T-helper 1 cell treated with Interleukin-12 subunit alpha and Interleukin-12 subunit beta and Interleukin-4 antibody, amounts not matched to agents 30 μg/mL and 1 μg/mL, for 36 hours (primary cell): ENCODE results near the gene ADAMTS7.
"Not testable (repeated sequence)": the region's sequence is repeated elsewhere in the genome, so short reads cannot be mapped to it uniquely, and the experiment has no call there.

Experiments
- H3K27ac Mint-ChIP-seq: one replicate; pipeline ENCODE4 v1.8.0; 2021; ENCODE audit warnings: mild to moderate bottlenecking, mixed read lengths
- H3K27me3 Mint-ChIP-seq: one replicate; pipeline ENCODE4 v1.8.0; 2021; ENCODE audit warnings: low read depth, mixed read lengths
- H3K36me3 Mint-ChIP-seq: one replicate; pipeline ENCODE4 v1.8.0; 2021; ENCODE audit warnings: low read depth, mixed read lengths
- H3K4me1 Mint-ChIP-seq: one replicate; pipeline ENCODE4 v1.8.0; 2021; ENCODE audit warnings: low read depth, mixed read lengths
- H3K4me3 Mint-ChIP-seq: one replicate; pipeline ENCODE4 v1.8.0; 2021; ENCODE audit warnings: mild to moderate bottlenecking, moderate library complexity, mixed read lengths
- H3K9me3 Mint-ChIP-seq: one replicate; pipeline ENCODE4 v1.8.0; 2021; ENCODE audit warnings: mixed read lengths

ADAMTS7 gene

GRCh38 chr15:78747877-78748276 lies 63.4 kb downstream of the ADAMTS7 start:
- not testable (repeated sequence) for H3K4me3 Mint-ChIP-seq, H3K36me3 Mint-ChIP-seq, H3K4me1 Mint-ChIP-seq, H3K9me3 Mint-ChIP-seq, H3K27ac Mint-ChIP-seq, H3K27me3 Mint-ChIP-seq

- H3K36me3 Mint-ChIP-seq, H3K4me1 Mint-ChIP-seq, H3K27me3 Mint-ChIP-seq, H3K27ac Mint-ChIP-seq, H3K9me3 Mint-ChIP-seq, H3K4me3 Mint-ChIP-seq: not testable (repeated sequence)
Measured at GRCh38 chr15:78741674-78742073, 69.6 kb downstream of the ADAMTS7 start.

- Mint-ChIP-seq H3K36me3 (no peaks in the 10 kb centered on the region), H3K27ac (no peak overlapping the region), H3K9me3 (no peaks in the 10 kb centered on the region), H3K27me3 (peaks cover 3% of the 10 kb centered on the region), H3K4me1 (peaks cover 4% of the 10 kb centered on the region), H3K4me3 (no peak overlapping the region)
Measured at GRCh38 chr15:78740904-78741274, 70.4 kb downstream of the ADAMTS7 start.

DNA sequence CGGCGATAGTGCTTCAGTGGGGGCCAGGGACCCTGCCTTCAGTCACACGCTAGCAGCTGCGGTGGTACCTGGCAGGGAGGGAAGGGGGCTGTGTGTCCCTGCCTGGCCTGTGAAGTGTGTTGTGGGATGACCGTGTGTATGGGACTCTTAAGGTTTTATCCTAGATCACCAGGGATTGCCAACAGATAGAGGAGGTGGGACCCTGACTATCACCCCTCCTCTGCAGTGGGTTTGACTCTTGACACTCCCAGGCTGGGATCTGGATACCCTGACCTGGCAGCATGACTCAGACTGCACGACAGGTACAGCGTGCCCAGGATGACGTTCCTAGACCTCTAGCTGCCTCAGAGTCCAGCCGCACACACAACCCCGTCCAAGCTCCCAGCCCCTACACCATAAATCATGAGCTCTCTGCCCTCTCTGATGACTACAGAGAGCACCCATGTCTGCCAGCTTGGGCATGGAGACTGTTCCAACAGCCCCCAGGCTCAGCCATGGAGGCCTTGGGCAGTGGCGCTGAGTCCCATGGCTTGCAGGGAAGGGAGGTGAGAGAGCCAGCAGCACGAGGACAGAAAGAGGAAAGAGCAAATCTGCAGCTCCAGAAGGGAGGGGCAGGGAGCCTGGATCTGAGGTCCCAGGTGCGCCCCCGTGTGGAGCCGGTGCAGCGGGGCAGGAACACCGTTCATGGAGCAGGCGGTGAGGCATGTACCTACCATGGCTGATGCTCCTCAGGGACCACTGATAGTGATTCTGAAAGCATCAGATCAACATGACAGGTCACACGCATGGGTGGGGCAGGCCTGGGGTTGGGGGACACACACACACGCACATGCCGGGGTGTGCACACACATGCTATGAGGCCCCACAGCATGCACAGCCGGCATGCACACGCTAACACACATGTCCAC lies 71.0 kb downstream of the ADAMTS7 start:
- H3K36me3 Mint-ChIP-seq = no peaks in the 10 kb centered on the region
- peaks cover 4% of the 10 kb centered on the region for H3K4me1 Mint-ChIP-seq
- H3K27me3 Mint-ChIP-seq = peaks cover 3% of the 10 kb centered on the region
- H3K4me3 Mint-ChIP-seq = no peak overlapping the region
- H3K9me3 Mint-ChIP-seq = no peaks in the 10 kb centered on the region
- H3K27ac Mint-ChIP-seq = no peak overlapping the region

DNA sequence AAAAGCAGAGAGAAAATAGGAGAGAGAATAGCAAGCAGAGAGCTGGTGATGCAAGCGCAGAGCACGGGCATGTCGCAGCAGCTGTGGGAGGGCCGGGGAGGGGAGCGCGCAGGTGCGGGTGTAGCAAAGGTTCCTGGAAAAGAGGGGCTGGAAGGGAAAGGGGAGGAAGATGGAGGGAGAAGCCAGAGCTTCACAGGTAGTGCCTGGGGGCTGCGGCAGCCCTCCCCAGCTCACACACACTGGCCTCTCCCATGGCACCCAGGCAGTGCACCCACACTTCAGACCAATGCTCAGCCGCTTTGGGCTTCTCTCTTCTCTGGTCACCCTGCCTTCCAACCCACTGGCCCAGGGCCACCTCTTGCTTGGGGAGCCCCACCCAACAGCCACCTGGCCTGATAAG lies 72.1 kb downstream of the ADAMTS7 start:
- Mint-ChIP-seq H3K4me3 (no peak overlapping the region), H3K27me3 (peaks cover 9% of the 10 kb centered on the region), H3K27ac (no peak overlapping the region)

DNA sequence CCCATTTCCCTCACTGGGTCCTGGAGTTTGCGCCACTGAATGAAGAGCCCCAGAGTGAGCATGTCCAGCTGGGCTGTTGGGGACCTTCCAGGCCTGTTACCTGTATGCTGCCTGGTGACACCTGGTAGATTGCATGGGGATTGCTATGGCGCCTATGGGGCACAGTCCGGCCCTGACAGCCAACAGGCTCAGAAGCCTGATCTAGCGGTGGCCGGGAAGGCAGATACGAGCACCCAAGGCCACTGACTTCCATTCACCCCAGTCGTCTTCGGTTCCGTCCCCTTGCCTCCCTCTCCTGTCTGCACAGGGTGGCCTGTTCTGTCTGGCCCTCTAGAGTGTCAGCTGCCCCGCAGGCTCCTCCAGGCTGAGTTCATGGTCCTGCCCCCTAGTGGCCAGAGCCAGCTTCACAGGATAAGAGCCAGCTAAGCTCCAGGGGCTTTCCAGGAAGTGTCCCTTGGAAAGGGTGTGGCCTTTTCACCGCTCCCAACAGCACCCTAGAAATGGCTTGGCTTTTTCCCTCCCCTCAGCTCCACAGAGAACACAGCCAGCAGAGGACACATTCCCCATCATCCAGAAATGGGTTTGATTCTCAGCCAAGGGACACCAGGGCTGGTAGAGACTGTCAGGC lies 73.2 kb downstream of the ADAMTS7 start:
- H3K27ac Mint-ChIP-seq, H3K4me1 Mint-ChIP-seq, H3K36me3 Mint-ChIP-seq, H3K4me3 Mint-ChIP-seq, H3K9me3 Mint-ChIP-seq: not testable (repeated sequence)
- H3K27me3 Mint-ChIP-seq = peaks cover 13% of the 10 kb centered on the region

More for the DNA sequence above, 72.1 kb downstream of the ADAMTS7 start:
- Mint-ChIP-seq H3K4me1 (peaks cover 4% of the 10 kb centered on the region), H3K36me3 (no peaks in the 10 kb centered on the region), H3K9me3 (no peaks in the 10 kb centered on the region)

DNA sequence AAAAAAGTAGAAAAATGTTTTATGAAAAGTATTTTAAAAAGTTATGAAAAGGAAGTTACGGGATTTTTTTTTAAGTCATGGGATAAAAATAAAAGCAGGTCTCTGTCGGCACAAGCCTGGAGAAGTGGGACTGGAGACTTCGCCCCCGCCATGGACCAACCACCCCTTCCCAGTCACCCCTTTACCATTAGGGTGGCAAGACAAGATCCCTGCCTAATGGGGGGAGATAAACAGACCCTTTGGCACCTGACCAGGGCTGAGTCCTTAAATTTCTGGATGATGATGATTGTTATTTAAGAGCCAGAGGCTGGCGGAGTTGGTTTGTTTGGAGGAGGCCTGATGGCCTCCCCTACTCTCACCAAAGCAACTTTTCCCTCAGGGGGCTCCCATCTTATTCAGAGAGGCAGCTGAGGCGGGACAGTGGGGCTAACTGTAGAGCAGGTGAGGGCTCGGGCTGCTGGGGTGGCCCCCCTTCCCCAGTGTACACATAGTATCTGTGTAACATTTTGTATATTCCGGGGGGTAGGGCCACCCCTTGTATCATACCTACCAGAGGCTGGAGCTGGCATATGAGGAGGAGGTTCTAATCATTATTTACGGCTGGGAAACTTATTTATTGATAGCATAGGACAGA lies 74.0 kb downstream of the ADAMTS7 start:
- Mint-ChIP-seq H3K27me3 (peaks cover 16% of the 10 kb centered on the region), H3K4me1 (peaks cover 4% of the 10 kb centered on the region), H3K36me3 (no peaks in the 10 kb centered on the region), H3K27ac (no peak overlapping the region), H3K9me3 (no peaks in the 10 kb centered on the region), H3K4me3 (no peak overlapping the region)

- H3K4me3 Mint-ChIP-seq = not testable (repeated sequence)
- H3K27me3 Mint-ChIP-seq = peaks cover 16% of the 10 kb centered on the region
Measured at GRCh38 chr15:78736286-78736685, 75.0 kb downstream of the ADAMTS7 start.

GRCh38 chr15:78734451-78735064 lies 76.7 kb downstream of the ADAMTS7 start:
- H3K36me3 Mint-ChIP-seq = no peaks in the 10 kb centered on the region

More at GRCh38 chr15:78736286-78736685, 75.0 kb downstream of the ADAMTS7 start:
- not testable (repeated sequence) for H3K27ac Mint-ChIP-seq, H3K4me1 Mint-ChIP-seq, H3K36me3 Mint-ChIP-seq, H3K9me3 Mint-ChIP-seq

DNA sequence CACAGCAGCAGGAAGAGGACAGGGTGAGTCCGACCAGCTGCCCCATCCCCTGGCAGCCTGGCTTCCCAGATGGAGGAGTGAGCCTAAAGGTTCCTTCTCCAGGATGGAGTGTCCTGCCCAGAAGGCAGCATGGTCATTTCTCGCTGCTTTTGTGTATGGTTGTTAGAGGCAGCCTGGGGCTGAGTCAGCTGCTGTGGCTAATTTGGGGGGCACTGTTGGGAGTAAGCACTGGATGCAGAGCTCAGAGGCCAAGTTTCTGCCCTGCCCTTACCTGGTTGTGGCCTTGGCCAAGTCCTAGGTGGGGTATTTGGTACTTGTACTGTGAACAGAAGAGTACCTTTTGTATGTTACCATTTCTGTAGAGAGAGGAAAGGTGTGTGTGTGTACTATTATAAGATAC lies 78.6 kb downstream of the ADAMTS7 start:
- H3K9me3 Mint-ChIP-seq = no peaks in the 10 kb centered on the region
- H3K36me3 Mint-ChIP-seq = no peaks in the 10 kb centered on the region
- no peak overlapping the region for H3K4me3 Mint-ChIP-seq
- no peak overlapping the region for H3K27ac Mint-ChIP-seq
- no peaks in the 10 kb centered on the region for H3K4me1 Mint-ChIP-seq
- H3K27me3 Mint-ChIP-seq = peaks cover 13% of the 10 kb centered on the region

More at GRCh38 chr15:78734451-78735064, 76.7 kb downstream of the ADAMTS7 start:
- Mint-ChIP-seq H3K27me3 (peaks cover 16% of the 10 kb centered on the region), H3K9me3 (no peaks in the 10 kb centered on the region), H3K4me1 (peaks cover 4% of the 10 kb centered on the region), H3K4me3 (no peak overlapping the region), H3K27ac (no peak overlapping the region)

DNA sequence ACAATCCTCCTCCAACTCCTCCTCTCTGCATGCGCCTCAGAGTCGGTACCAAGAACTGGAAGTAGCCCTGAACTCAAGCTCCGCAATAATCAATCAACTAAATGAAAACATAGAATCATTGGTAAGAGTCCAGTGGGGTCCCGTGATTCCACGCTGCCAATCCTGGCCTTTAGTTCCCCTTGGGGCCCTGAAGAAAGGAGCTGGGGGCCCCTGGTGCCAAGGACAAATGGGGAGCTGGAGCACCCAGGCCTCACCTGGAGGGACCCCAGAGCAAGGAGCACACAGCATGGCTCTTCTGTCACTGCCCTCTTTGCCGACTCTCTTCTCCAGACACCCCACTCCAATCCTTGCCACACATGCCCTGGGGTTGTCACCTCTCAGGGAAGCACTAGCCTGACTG lies 80.3 kb downstream of the ADAMTS7 start:
- peaks cover 13% of the 10 kb centered on the region for H3K27me3 Mint-ChIP-seq
- no peak overlapping the region for H3K4me3 Mint-ChIP-seq
- H3K27ac Mint-ChIP-seq = no peak overlapping the region
- H3K4me1 Mint-ChIP-seq = no peaks in the 10 kb centered on the region
- H3K9me3 Mint-ChIP-seq = no peaks in the 10 kb centered on the region
- no peaks in the 10 kb centered on the region for H3K36me3 Mint-ChIP-seq

DNA sequence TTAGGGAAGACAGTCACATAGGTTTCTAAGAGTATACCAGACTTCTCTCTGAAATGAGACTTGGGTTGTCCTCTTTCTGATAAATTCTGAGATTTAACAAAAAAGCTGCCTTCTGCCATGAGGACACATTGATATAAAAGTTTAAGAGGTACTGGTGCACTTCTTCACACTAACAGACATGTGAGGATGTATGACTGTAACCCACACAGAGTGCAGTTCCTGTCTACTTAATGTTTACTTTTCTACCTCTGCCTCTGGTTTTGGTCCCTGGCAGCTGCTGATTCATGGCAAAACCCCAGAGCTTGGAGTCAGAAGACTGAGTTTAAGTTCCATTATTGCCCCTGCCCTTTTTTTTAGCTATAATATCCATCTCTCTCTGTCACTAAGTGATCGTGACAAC lies 82.8 kb downstream of the ADAMTS7 start:
- H3K36me3 Mint-ChIP-seq, H3K4me1 Mint-ChIP-seq, H3K27ac Mint-ChIP-seq, H3K9me3 Mint-ChIP-seq, H3K27me3 Mint-ChIP-seq, H3K4me3 Mint-ChIP-seq: not testable (repeated sequence)

GRCh38 chr15:78727561-78727960 lies 83.7 kb downstream of the ADAMTS7 start:
- Mint-ChIP-seq H3K27me3 (peaks cover under 1% of the 10 kb centered on the region), H3K9me3 (no peaks in the 10 kb centered on the region), H3K4me1 (no peaks in the 10 kb centered on the region), H3K4me3 (no peak overlapping the region), H3K36me3 (no peaks in the 10 kb centered on the region), H3K27ac (no peak overlapping the region)

DNA sequence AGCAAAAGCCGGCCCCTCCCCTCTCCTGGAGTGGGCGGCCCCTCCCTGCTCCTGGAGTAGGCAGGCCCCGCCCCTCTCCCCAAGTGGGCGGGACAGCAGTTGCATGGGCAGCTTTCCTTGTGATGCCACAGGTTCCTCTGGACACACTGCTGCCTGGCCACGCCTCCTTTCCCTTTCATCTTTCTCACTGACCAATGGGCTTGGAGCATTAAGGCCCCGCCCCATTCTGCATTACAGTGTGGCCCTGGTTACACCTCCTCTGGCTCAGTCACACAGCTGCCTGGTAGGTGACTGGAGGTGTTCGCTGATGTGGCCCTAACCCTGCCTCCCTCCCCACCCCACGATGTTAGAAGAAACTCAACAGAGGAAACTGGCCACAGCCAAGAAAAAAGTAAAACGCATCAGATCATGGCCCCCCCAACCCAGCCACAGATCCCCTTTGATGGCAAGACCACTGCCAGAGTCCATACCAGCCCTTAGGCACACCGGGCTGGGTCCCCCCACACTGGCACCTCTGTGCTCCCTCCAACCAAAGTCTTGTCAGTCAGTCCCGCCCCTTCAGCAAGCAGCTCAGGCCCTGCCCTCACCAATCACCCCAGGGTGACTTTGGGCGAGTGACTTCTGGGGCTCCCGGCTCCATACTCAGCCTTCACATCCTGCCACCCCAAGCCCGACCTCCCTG lies 84.3 kb downstream of the ADAMTS7 start:
- peaks cover 4% of the 10 kb centered on the region for H3K27me3 Mint-ChIP-seq
- no peak overlapping the region for H3K27ac Mint-ChIP-seq
- H3K4me3 Mint-ChIP-seq = no peak overlapping the region
- H3K9me3 Mint-ChIP-seq = no peaks in the 10 kb centered on the region
- H3K4me1 Mint-ChIP-seq = no peaks in the 10 kb centered on the region
- H3K36me3 Mint-ChIP-seq = no peaks in the 10 kb centered on the region
